Measurements from ENCODE around the gene WDR6.

DNA sequence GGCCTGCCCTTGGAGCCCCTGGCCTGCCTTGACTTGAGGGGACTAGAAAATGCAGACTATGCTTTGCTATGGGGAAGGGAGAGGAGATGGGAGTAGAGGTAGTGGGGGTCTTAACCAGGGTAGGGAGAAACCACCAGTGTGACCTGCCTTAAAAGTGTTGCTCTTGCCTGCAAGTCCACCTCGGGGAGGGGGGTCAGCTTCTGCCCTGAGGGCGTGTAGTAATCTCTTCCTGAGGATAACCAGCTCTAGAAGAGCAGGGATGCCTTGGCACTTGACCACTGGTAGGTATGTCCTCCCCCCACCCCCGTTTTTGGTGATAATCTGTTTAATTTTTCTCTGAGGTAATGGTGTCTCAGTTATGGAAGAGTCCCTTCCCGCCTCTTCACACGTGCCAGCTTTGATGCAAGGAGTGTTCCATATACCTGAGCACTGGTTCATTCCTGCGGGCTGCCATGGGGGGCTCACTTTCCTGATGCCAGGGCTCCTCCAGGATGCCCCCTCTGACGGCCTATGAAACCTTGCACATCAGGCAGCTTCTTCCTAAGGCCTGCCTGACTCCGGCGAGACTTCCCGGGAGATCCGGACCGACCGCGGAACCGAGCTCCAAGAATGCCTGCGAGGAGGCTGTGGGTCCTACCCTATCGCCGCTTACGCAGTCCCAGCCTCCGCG lies 17.9 kb upstream of the WDR6 start:
- TF ChIP-seq, protein P1, sequence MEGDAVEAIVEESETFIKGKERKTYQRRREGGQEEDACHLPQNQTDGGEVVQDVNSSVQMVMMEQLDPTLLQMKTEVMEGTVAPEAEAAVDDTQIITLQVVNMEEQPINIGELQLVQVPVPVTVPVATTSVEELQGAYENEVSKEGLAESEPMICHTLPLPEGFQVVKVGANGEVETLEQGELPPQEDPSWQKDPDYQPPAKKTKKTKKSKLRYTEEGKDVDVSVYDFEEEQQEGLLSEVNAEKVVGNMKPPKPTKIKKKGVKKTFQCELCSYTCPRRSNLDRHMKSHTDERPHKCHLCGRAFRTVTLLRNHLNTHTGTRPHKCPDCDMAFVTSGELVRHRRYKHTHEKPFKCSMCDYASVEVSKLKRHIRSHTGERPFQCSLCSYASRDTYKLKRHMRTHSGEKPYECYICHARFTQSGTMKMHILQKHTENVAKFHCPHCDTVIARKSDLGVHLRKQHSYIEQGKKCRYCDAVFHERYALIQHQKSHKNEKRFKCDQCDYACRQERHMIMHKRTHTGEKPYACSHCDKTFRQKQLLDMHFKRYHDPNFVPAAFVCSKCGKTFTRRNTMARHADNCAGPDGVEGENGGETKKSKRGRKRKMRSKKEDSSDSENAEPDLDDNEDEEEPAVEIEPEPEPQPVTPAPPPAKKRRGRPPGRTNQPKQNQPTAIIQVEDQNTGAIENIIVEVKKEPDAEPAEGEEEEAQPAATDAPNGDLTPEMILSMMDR (IDR thresholded peaks at IDR 0.05 in 2 of 3, conservative IDR thresholded peaks at IDR 0.05 in 1 of 3; ENCODE audit: insufficient read depth in 2 of 3, low read depth in 1 of 3, low read length in 3 of 3): no peak
- no peak for TF ChIP-seq ZNF583 (CRISPR knock-in tag; IDR thresholded peaks at IDR 0.05)
- TF ChIP-seq POLR2G (IDR thresholded peaks at IDR 0.05; ENCODE audit: low read depth, low read length): no peak
- TF ChIP-seq, protein P2, sequence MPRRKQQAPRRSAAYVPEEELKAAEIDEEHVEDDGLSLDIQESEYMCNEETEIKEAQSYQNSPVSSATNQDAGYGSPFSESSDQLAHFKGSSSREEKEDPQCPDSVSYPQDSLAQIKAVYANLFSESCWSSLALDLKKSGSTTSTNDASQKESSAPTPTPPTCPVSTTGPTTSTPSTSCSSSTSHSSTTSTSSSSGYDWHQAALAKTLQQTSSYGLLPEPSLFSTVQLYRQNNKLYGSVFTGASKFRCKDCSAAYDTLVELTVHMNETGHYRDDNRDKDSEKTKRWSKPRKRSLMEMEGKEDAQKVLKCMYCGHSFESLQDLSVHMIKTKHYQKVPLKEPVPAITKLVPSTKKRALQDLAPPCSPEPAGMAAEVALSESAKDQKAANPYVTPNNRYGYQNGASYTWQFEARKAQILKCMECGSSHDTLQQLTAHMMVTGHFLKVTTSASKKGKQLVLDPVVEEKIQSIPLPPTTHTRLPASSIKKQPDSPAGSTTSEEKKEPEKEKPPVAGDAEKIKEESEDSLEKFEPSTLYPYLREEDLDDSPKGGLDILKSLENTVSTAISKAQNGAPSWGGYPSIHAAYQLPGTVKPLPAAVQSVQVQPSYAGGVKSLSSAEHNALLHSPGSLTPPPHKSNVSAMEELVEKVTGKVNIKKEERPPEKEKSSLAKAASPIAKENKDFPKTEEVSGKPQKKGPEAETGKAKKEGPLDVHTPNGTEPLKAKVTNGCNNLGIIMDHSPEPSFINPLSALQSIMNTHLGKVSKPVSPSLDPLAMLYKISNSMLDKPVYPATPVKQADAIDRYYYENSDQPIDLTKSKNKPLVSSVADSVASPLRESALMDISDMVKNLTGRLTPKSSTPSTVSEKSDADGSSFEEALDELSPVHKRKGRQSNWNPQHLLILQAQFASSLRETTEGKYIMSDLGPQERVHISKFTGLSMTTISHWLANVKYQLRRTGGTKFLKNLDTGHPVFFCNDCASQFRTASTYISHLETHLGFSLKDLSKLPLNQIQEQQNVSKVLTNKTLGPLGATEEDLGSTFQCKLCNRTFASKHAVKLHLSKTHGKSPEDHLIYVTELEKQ (CRISPR knock-in tag; IDR thresholded peaks at IDR 0.05): no peak
- no peak for TF ChIP-seq NCOA6 (IDR thresholded peaks at IDR 0.05)
- no peak for TF ChIP-seq CEBPG (CRISPR knock-in tag; IDR thresholded peaks at IDR 0.05)
- no peak for TF ChIP-seq CEBPG (tag; conservative IDR thresholded peaks at IDR 0.05 in 1 of 2, IDR thresholded peaks at IDR 0.05 in 1 of 2)
- no peak for TF ChIP-seq POLR2AphosphoS2 (IDR thresholded peaks at IDR 0.05; ENCODE audit: low read length)
- TF ChIP-seq, protein P3, sequence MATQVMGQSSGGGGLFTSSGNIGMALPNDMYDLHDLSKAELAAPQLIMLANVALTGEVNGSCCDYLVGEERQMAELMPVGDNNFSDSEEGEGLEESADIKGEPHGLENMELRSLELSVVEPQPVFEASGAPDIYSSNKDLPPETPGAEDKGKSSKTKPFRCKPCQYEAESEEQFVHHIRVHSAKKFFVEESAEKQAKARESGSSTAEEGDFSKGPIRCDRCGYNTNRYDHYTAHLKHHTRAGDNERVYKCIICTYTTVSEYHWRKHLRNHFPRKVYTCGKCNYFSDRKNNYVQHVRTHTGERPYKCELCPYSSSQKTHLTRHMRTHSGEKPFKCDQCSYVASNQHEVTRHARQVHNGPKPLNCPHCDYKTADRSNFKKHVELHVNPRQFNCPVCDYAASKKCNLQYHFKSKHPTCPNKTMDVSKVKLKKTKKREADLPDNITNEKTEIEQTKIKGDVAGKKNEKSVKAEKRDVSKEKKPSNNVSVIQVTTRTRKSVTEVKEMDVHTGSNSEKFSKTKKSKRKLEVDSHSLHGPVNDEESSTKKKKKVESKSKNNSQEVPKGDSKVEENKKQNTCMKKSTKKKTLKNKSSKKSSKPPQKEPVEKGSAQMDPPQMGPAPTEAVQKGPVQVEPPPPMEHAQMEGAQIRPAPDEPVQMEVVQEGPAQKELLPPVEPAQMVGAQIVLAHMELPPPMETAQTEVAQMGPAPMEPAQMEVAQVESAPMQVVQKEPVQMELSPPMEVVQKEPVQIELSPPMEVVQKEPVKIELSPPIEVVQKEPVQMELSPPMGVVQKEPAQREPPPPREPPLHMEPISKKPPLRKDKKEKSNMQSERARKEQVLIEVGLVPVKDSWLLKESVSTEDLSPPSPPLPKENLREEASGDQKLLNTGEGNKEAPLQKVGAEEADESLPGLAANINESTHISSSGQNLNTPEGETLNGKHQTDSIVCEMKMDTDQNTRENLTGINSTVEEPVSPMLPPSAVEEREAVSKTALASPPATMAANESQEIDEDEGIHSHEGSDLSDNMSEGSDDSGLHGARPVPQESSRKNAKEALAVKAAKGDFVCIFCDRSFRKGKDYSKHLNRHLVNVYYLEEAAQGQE (IDR thresholded peaks at IDR 0.05; ENCODE audit: borderline replicate concordance): no peak
- TF ChIP-seq, protein P3 (CRISPR knock-in tag; IDR thresholded peaks at IDR 0.05; ENCODE audit: low read depth): no peak
- no peak for TF ChIP-seq TGIF2 (CRISPR knock-in tag; IDR thresholded peaks at IDR 0.05)
- TF ChIP-seq, protein P4, sequence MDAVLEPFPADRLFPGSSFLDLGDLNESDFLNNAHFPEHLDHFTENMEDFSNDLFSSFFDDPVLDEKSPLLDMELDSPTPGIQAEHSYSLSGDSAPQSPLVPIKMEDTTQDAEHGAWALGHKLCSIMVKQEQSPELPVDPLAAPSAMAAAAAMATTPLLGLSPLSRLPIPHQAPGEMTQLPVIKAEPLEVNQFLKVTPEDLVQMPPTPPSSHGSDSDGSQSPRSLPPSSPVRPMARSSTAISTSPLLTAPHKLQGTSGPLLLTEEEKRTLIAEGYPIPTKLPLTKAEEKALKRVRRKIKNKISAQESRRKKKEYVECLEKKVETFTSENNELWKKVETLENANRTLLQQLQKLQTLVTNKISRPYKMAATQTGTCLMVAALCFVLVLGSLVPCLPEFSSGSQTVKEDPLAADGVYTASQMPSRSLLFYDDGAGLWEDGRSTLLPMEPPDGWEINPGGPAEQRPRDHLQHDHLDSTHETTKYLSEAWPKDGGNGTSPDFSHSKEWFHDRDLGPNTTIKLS (IDR thresholded peaks at IDR 0.05; ENCODE audit: borderline replicate concordance, low read depth): no peak
- TF ChIP-seq CEBPB (tag; IDR thresholded peaks at IDR 0.05): no peak
